GM12878 (cell line): ENCODE measurements around the gene PFKM. TPM values are rescaled to one million over a fixed set of nuclear protein-coding genes. Genes with fewer than 3 reads are reported as not detected.

Experiments used
- ATAC-seq: fragments of 200-7000 bp; cut with Tn5 transposase; 3 replicates; pipeline ENCODE4 v1.9.1; 2020; ENCODE audit warnings: mild to moderate bottlenecking, moderate library complexity
- BruUV-seq: library from RNA; stranded (reverse); fragments of 400-500 nt; replicated peaks from 2 replicates; lab custom pipeline; 2021; lab: Mats Ljungman, UMichigan
- CTCF ChIA-PET: fragments of 300-600 bp; sonication (Branson Sonifier 250); formaldehyde crosslinking; extraction: SDS; loops from one replicate; lab custom pipeline; 2021; ENCODE audit warnings: inconsistent platforms; lab: Yijun Ruan, JAX
- POLR2A ChIA-PET: fragments of 350-600 bp; formaldehyde crosslinking; extraction: SDS; loops from one replicate; lab custom pipeline; 2021; ENCODE audit warnings: inconsistent platforms; lab: Charles Lee
- RAD21 ChIA-PET: fragments of 300-600 bp; sonication (Branson Sonifier 250); formaldehyde crosslinking; loops from one replicate; lab custom pipeline; 2023; ENCODE audit warnings: antibody characterized with exemption; ENCODE audit not compliant: unreplicated experiment; lab: Charles Lee
- SMC1A ChIA-PET: fragments of 300-600 bp; sonication (Branson Sonifier 250); formaldehyde crosslinking; loops from one replicate; lab custom pipeline; 2023; ENCODE audit not compliant: unreplicated experiment, uncharacterized antibody; lab: Charles Lee
- DNase-seq: peaks from one replicate; pipeline ENCODE4 v3.0.0-alpha.2; 2011; ENCODE audit warnings: low read depth, low spot score
- FAIRE-seq: peaks from 3 replicates; lab custom pipeline; 2011; peaks lifted over from hg19 to GRCh38; lab: Jason Lieb, UNC
- H2AFZ ChIP-seq: 2 replicates; pipeline ENCODE4 v1.6.0; 2011; ENCODE audit warnings: low read depth, low read length, control low read depth; ENCODE audit not compliant: control insufficient read depth
- H3K27ac ChIP-seq: 2 replicates; pipeline ENCODE4 v1.5.1; 2011; ENCODE audit warnings: control low read depth; ENCODE audit not compliant: control insufficient read depth, insufficient read depth
- H3K27me3 ChIP-seq, 2 experiments: replicated peaks in 1 of 2; 2 replicates each; pipeline versions ENCODE4 v1.6.0 to v1.6.1; 2011; ENCODE audit warnings: low read length in 1 of 2; ENCODE audit not compliant: control insufficient read depth in 2 of 2, insufficient read depth in 2 of 2
- H3K36me3 ChIP-seq, 2 experiments: 2 replicates each; pipeline ENCODE4 v1.5.1; 2011; ENCODE audit warnings: low read length in 1 of 2; ENCODE audit not compliant: control insufficient read depth in 2 of 2, insufficient read depth in 2 of 2
- H3K4me1 ChIP-seq: 2 replicates; pipeline ENCODE4 v1.6.1; 2011; ENCODE audit warnings: mild to moderate bottlenecking, low read length, moderate library complexity, mixed read lengths; ENCODE audit not compliant: control insufficient read depth, insufficient read depth
- H3K4me2 ChIP-seq: 2 replicates; pipeline ENCODE4 v1.6.0; 2011; ENCODE audit warnings: control low read depth; ENCODE audit not compliant: control insufficient read depth, insufficient read depth
- H3K4me3 ChIP-seq: fragments of 200-600 bp; sonication (generic); 2 replicates; pipeline ENCODE4 v1.5.1; 2016
- H3K79me2 ChIP-seq: 2 replicates; pipeline ENCODE4 v1.6.0; 2011; ENCODE audit warnings: low read length; ENCODE audit not compliant: control insufficient read depth, insufficient read depth
- H3K9ac ChIP-seq: 2 replicates; pipeline ENCODE4 v1.8.0; 2011; ENCODE audit warnings: low read length, control low read depth, mixed read lengths; ENCODE audit not compliant: control insufficient read depth, insufficient read depth
- H3K9me3 ChIP-seq: replicated peaks from 3 replicates; pipeline ENCODE4 v1.5.1; 2011; ENCODE audit warnings: mild to moderate bottlenecking, low read length; ENCODE audit not compliant: control insufficient read depth, insufficient read depth
- H4K20me1 ChIP-seq: 2 replicates; pipeline ENCODE4 v1.6.0; 2011; ENCODE audit not compliant: control insufficient read depth, insufficient read depth
- ASH2L ChIP-seq: fragments of 300-600, 200-600 bp; sonication (generic); IDR thresholded peaks from 2 replicates; pipeline ENCODE4 v1.6.1; 2017; ENCODE audit warnings: low read depth, mild to moderate bottlenecking, borderline replicate concordance
- CHD4 ChIP-seq: fragments of 200-600 bp; sonication (generic); IDR thresholded peaks from 2 replicates; pipeline ENCODE4 v1.6.1; 2016; ENCODE audit warnings: mild to moderate bottlenecking
- CREB1 ChIP-seq: IDR thresholded peaks from 2 replicates; pipeline ENCODE4 v1.6.1; 2012; ENCODE audit warnings: low read depth, mild to moderate bottlenecking, inconsistent platforms
- CREM ChIP-seq: IDR thresholded peaks from 2 replicates; pipeline ENCODE4 v1.6.1; 2014; ENCODE audit warnings: antibody characterized with exemption, low read depth
- CTCF ChIP-seq, 3 experiments: IDR thresholded peaks in 2 of 3; conservative IDR thresholded peaks in 1 of 3; 2 replicates each; pipeline ENCODE4 v1.5.1; 2011; ENCODE audit warnings: low read depth in 3 of 3, low read length in 3 of 3, mild to moderate bottlenecking in 3 of 3, control low read depth in 2 of 3, moderate library complexity in 2 of 3, inconsistent platforms in 1 of 3, mixed read lengths in 1 of 3; ENCODE audit not compliant: control insufficient read depth in 2 of 3, insufficient read depth in 1 of 3; ENCODE audit errors: extremely low read depth in 1 of 3
- HCFC1 ChIP-seq: fragments of 150-350 bp; IDR thresholded peaks from 2 replicates; pipeline ENCODE4 v1.6.1; 2014; ENCODE audit warnings: low read length
- JUNB ChIP-seq: IDR thresholded peaks from 2 replicates; pipeline ENCODE4 v1.6.1; 2016; ENCODE audit warnings: antibody characterized with exemption, mild to moderate bottlenecking
- MEF2B ChIP-seq: fragments of 450-650 bp; IDR thresholded peaks from 2 replicates; pipeline ENCODE4 v1.6.1; 2018; ENCODE audit warnings: mild to moderate bottlenecking, moderate library complexity; ENCODE audit not compliant: partially characterized antibody, poor library complexity, severe bottlenecking
- NKRF ChIP-seq: fragments of 450-650 bp; conservative IDR thresholded peaks from 2 replicates; pipeline ENCODE4 v1.6.1; 2017; ENCODE audit warnings: mild to moderate bottlenecking, moderate library complexity
- POLR2A ChIP-seq: IDR thresholded peaks from 2 replicates; pipeline ENCODE4 v1.6.1; 2011; ENCODE audit warnings: low read depth, mild to moderate bottlenecking, low read length
- RB1 ChIP-seq: fragments of 450-650 bp; formaldehyde crosslinking; IDR thresholded peaks from 2 replicates; pipeline ENCODE4 v1.6.1; 2017; ENCODE audit warnings: mild to moderate bottlenecking, borderline replicate concordance
- RCOR1 ChIP-seq: conservative IDR thresholded peaks from 2 replicates; pipeline ENCODE4 v1.6.1; 2012; ENCODE audit warnings: low read depth, low read length, improper control_type of control experiment
- RUNX3 ChIP-seq: IDR thresholded peaks from 2 replicates; pipeline ENCODE4 v1.6.1; 2012; ENCODE audit warnings: low read length, inconsistent platforms
- SMAD5 ChIP-seq: IDR thresholded peaks from 2 replicates; pipeline ENCODE4 v1.6.1; 2016; ENCODE audit warnings: antibody characterized with exemption, low read depth
- TAF1 ChIP-seq: IDR thresholded peaks from 2 replicates; pipeline ENCODE4 v1.6.1; 2011; ENCODE audit warnings: mild to moderate bottlenecking, low read depth, low read length, borderline replicate concordance
- TBL1XR1 ChIP-seq: IDR thresholded peaks from 2 replicates; pipeline ENCODE4 v1.6.1; 2012; ENCODE audit warnings: low read depth, low read length, improper control_type of control experiment
- ZNF592 ChIP-seq: fragments of 450-650 bp; IDR thresholded peaks from 2 replicates; pipeline ENCODE4 v1.6.1; 2017; ENCODE audit warnings: mild to moderate bottlenecking, moderate library complexity
- WGBS: methylation state at CpG from one replicate; pipeline ENCODE4 v1.1.6; 2016; ENCODE audit warnings: low lambda C conversion rate; ENCODE audit not compliant: insufficient replicate concordance, insufficient coverage; ENCODE audit errors: missing lambda C conversion rate; 5-methylcytosine and 5-hydroxymethylcytosine counted together
- in situ Hi-C: fragments of 300-500 bp; cut with MboI; formaldehyde crosslinking; loops from 9 replicates; pipeline ENCODE4 v1.14.3; 2018; ENCODE audit warnings: mixed read lengths
- intact Hi-C: fragments of 100-400 bp; cut with micrococcal nuclease; formaldehyde crosslinking; loops from one replicate; pipeline ENCODE4 v1.14.2; 2022; ENCODE audit not compliant: unreplicated experiment
- polyA plus RNA-seq, 11 experiments: library from polyadenylated mRNA; depleted of rRNA in 4 of 11; unstranded in 6 of 11; stranded (reverse) in 5 of 11; fragments of >200 nt; fragmentation: Nextera tagmentation in 4 of 11; fragmentation: Illumina TruSeq in 1 of 11; extraction: Ambion mirVana in 4 of 11; extraction: Trizol in 1 of 11; gene quantifications; 1 replicate in 1 of 11; 2 replicates in 10 of 11; pipeline versions ENCODE4 v1.2.1 to v1.2.3, GENCODE V29; 2011 to 2016; ENCODE audit warnings: inconsistent platforms in 2 of 11, missing spikeins in 2 of 11, low read depth in 1 of 11
- total RNA-seq, 4 experiments: library from RNA; depleted of rRNA in 3 of 4; stranded (reverse); fragments of >200 nt in 3 of 4; fragmentation: Illumina TruSeq in 1 of 4; extraction: Trizol in 1 of 4; gene quantifications; 2 replicates each; pipeline versions ENCODE4 v1.2.1 to v1.2.3, GENCODE V29; 2013 to 2021

PFKM gene
- total and polyA plus RNA-seq, 10 of the 15 experiments (the other 5 are each of a cell fraction or from before 2014, with no cell fraction given) = 27.6 to 80.0 (median 55.8) TPM

DNA sequence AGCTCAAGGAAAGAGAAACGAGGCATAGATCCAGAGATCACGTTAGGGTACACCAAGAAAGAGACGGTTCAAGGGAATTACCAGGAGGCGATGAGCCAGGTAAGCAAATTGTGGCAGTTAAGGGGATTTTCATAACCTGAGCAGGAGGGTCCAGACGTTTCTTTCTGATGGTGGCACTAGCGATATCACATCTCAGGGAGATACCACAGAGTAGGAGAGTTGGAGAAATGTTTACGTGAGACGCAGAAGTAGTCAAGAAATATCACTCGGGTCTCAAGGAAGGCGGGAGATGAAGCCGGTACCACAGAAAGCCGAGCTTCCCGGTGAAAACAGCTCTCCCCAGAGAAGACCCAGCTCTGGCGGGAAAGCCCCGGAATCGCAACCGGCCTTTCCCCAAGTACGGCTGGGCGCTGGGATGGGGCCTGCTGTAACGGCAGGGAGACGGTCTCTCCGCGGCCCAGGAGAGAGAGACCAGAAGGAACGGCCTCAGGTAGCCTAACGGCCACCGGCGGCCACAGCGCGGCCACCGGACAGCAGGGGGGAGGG is 13.8 kb upstream of the PFKM start:
- Histone ChIP-seq H3K9ac (peak overlapping the region; percentile 99), H3K27me3 (no peaks in the 10 kb centered on the region), H3K4me3 (peak overlapping the region; percentile 97), H3K4me2 (peak overlapping the region; percentile 93), H3K36me3 (no peaks in the 10 kb centered on the region), H3K27ac (peak overlapping the region; percentile 99), H4K20me1 (no peaks in the 10 kb centered on the region), H3K79me2 (peaks cover 60% of the 10 kb centered on the region), H3K9me3 (no peaks in the 10 kb centered on the region), H2AFZ (peak overlapping the region; percentile 90), H3K4me1 (peaks cover 23% of the 10 kb centered on the region)
- DNase-seq (peak; percentile 38), FAIRE-seq (no peak), ATAC-seq (peak; percentile 56)
- intact Hi-C loops = loop anchor here (1.0 kb wide), 1 partner anchor 52 kb away; the partner anchor contains the start of gene ASB8
- CTCF ChIA-PET = interaction anchor here (0.5 to 2.7 kb wide), 5 partner anchors 13 to 54 kb away, joined by 3 to 9 read pairs (median 3); partner anchors contain the start of gene ASB8
- no TSS peak for BruUV-seq
- RAD21 ChIA-PET = interaction anchor here (0.9 to 2.1 kb wide), 5 partner anchors 14 to 93 kb away, joined by 3 to 13 read pairs (median 5); partner anchors contain the start of genes ASB8 and PFKM
- under 1% methylated on average over 28 of the region's 30 CpGs for WGBS
- SMC1A ChIA-PET = interaction anchor here (0.7 to 4.5 kb wide), 8 partner anchors 11 to 953 kb away, joined by 3 to 27 read pairs (median 4); partner anchors contain the start of genes ASB8 and PFKM
- in situ Hi-C loops = no loop called here
- POLR2A ChIA-PET = interaction anchor here (0.5 to 1.8 kb wide), 8 partner anchors 14 to 1322 kb away, joined by 3 to 10 read pairs (median 4); partner anchors contain the start of genes ASB8 and PFKM
- TF ChIP-seq ASH2L (no peak), TAF1 (0 out of 2 replicates have a peak, but pooled peaks have one; percentile 61), CREM (no peak), MEF2B (no peak), RUNX3 (peak; percentile 65), JUNB (no peak), RB1 (no peak), SMAD5 (peak; percentile 41; the same call in 1 of the 2 replicates), CTCF (IDR thresholded peaks at IDR 0.05 in 2 of 3, conservative IDR thresholded peaks at IDR 0.05 in 1 of 3; ENCODE audit: control insufficient read depth in 2 of 3, extremely low read depth in 1 of 3, insufficient read depth in 1 of 3, low read depth in 3 of 3, low read length in 3 of 3) (no peak), CHD4 (no peak), HCFC1 (no peak), CREB1 (peak; percentile 31; the same call in 1 of the 2 replicates), POLR2A (no peak), TBL1XR1 (no peak), ZNF592 (no peak), NKRF (peak; percentile 56; the same call in 1 of the 2 replicates), RCOR1 (no peak)
